ENCODE data around the gene CACNA1C. TPM values are rescaled to one million over a fixed set of nuclear protein-coding genes. Genes with fewer than 3 reads are reported as not detected.

Gene CACNA1C
- total RNA-seq, 1 donor from 2014 or later = 1.6 TPM

DNA sequence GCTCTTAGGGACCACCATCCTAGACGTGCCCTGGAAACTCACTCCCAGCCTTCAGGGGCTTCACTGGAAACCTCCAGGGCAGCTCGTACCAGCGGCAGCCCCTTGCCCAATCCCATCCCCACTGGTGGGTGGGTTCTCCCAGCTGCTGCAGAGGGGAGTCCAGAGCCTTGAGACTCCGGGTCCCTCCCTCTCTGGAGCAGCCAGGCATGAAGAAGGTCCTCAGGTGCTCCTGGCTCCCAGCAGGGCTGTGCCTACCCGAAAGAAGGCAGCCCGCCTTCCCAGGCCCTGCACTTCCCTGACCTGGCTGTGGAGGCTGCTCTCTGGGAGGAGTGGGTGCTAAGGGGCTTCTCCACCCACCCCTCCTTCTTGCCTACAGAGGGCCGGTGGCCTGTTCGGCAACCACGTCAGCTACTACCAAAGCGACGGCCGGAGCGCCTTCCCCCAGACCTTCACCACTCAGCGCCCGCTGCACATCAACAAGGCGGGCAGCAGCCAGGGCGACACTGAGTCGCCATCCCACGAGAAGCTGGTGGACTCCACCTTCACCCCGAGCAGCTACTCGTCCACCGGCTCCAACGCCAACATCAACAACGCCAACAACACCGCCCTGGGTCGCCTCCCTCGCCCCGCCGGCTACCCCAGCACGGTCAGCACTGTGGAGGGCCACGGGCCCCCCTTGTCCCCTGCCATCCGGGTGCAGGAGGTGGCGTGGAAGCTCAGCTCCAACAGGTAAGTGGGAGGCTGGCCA lies 626.5 kb downstream of the CACNA1C start:
- no peak overlapping the region for H3K4me3 Mint-ChIP-seq
- H3K36me3 Mint-ChIP-seq (ENCODE audit: low read depth) = peaks cover 2% of the 10 kb centered on the region
- peaks cover 2% of the 10 kb centered on the region for H3K9me3 Mint-ChIP-seq
- H3K27me3 Mint-ChIP-seq (ENCODE audit: low read depth) = peaks cover 2% of the 10 kb centered on the region
- H3K4me1 Mint-ChIP-seq = peaks cover 21% of the 10 kb centered on the region
- TF ChIP-seq, protein P1, sequence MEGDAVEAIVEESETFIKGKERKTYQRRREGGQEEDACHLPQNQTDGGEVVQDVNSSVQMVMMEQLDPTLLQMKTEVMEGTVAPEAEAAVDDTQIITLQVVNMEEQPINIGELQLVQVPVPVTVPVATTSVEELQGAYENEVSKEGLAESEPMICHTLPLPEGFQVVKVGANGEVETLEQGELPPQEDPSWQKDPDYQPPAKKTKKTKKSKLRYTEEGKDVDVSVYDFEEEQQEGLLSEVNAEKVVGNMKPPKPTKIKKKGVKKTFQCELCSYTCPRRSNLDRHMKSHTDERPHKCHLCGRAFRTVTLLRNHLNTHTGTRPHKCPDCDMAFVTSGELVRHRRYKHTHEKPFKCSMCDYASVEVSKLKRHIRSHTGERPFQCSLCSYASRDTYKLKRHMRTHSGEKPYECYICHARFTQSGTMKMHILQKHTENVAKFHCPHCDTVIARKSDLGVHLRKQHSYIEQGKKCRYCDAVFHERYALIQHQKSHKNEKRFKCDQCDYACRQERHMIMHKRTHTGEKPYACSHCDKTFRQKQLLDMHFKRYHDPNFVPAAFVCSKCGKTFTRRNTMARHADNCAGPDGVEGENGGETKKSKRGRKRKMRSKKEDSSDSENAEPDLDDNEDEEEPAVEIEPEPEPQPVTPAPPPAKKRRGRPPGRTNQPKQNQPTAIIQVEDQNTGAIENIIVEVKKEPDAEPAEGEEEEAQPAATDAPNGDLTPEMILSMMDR (conservative IDR thresholded peaks at IDR 0.05) = no peak
- no peak for DNase-seq (ENCODE audit: low read depth, low spot score)
- H3K27ac Mint-ChIP-seq (ENCODE audit: unreplicated experiment) = no peak overlapping the region

- peak overlapping the region; percentile 50 for H3K27ac Mint-ChIP-seq (ENCODE audit: unreplicated experiment)
- TF ChIP-seq, protein P1 (conservative IDR thresholded peaks at IDR 0.05) = no peak
- peaks cover 21% of the 10 kb centered on the region for H3K4me1 Mint-ChIP-seq
- peaks cover 2% of the 10 kb centered on the region for H3K9me3 Mint-ChIP-seq
- H3K36me3 Mint-ChIP-seq (ENCODE audit: low read depth) = peaks cover 2% of the 10 kb centered on the region
- H3K4me3 Mint-ChIP-seq = no peak overlapping the region
- peaks cover 2% of the 10 kb centered on the region for H3K27me3 Mint-ChIP-seq (ENCODE audit: low read depth)
- no peak for DNase-seq (ENCODE audit: low read depth, low spot score)
Observed at GRCh38 chr12:2679816-2680675, 627.3 kb downstream of the CACNA1C start.

- peaks cover 2% of the 10 kb centered on the region for H3K36me3 Mint-ChIP-seq (ENCODE audit: low read depth)
- H3K4me3 Mint-ChIP-seq = no peak overlapping the region
- H3K27ac Mint-ChIP-seq (ENCODE audit: unreplicated experiment) = no peak overlapping the region
- peaks cover 2% of the 10 kb centered on the region for H3K9me3 Mint-ChIP-seq
- peaks cover 2% of the 10 kb centered on the region for H3K27me3 Mint-ChIP-seq (ENCODE audit: low read depth)
- peaks cover 21% of the 10 kb centered on the region for H3K4me1 Mint-ChIP-seq
- no peak for DNase-seq (ENCODE audit: low read depth, low spot score)
- TF ChIP-seq, protein P1 (conservative IDR thresholded peaks at IDR 0.05) = no peak
Observed at GRCh38 chr12:2680676-2681039, 627.9 kb downstream of the CACNA1C start.

DNA sequence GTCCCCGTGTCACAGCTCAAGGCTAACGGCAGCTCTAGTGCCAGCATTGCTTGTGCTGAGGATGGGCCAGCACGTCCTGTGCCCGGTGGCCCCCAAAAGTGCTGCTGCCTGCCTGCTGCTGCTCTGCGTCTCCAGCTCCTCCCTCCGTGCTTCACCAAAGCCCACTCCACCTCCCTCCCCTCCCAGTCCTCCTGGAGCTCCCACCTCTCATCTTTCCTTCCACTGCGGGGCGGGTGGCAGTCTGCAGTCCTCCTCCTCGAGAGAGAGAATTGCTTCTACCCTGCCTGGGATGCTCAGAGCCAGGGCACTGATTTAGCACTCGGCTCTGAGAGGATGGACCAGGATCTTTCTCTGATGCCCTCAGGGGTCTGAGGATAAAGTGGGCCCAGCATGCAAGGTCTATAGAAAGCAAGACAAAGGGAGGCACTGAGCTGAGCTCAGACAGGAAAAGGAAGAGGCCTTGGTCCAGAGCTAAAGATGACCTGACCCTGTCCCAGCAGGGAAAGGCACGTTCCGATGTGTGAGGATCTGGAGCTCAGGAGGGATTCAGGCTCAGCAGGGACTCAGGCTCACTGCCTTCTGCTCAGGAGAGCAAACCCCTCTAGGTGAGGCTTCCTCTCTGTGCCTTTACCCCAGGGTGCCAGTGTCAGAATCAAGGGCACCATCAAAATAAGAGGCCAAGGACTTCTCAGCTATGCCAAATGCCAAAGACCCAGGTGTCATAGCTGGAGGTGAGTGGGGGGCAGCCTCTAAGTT lies 628.8 kb downstream of the CACNA1C start:
- TF ChIP-seq, protein P1 (conservative IDR thresholded peaks at IDR 0.05) = no peak
- H3K4me1 Mint-ChIP-seq = peaks cover 21% of the 10 kb centered on the region
- peak overlapping the region; percentile 73 for H3K27ac Mint-ChIP-seq (ENCODE audit: unreplicated experiment)
- DNase-seq (ENCODE audit: low read depth, low spot score) = no peak
- H3K36me3 Mint-ChIP-seq (ENCODE audit: low read depth) = peaks cover 2% of the 10 kb centered on the region
- H3K9me3 Mint-ChIP-seq = peaks cover 2% of the 10 kb centered on the region
- peak overlapping the region; percentile 67 for H3K4me3 Mint-ChIP-seq
- H3K27me3 Mint-ChIP-seq (ENCODE audit: low read depth) = peaks cover 2% of the 10 kb centered on the region
